WI38 (cell line): ENCODE results near the gene L3MBTL3.

Source experiments
- H3K4me3 ChIP-seq: 2 replicates; pipeline ENCODE4 v1.5.1; 2011; ENCODE audit warnings: low read depth, mild to moderate bottlenecking, control low read depth, low read length
- CTCF ChIP-seq: IDR thresholded peaks from 2 replicates; pipeline ENCODE4 v1.5.1; 2012; ENCODE audit warnings: low read depth, mild to moderate bottlenecking, control low read depth, low read length

The L3MBTL3 gene

GRCh38 chr6:130182466-130182865 lies 164.1 kb downstream of the L3MBTL3 start:
- H3K4me3 ChIP-seq, result no peak overlapping the region
- TF ChIP-seq CTCF, result no peak

GRCh38 chr6:130183271-130184222 lies 165.2 kb downstream of the L3MBTL3 start:
- no peak overlapping the region for H3K4me3 ChIP-seq
- no peak for TF ChIP-seq CTCF

- no peak for TF ChIP-seq CTCF
- H3K4me3 ChIP-seq, result no peak overlapping the region
Observed at GRCh38 chr6:130185658-130186057, 167.3 kb downstream of the L3MBTL3 start.

- H3K4me3 ChIP-seq, result no peak overlapping the region
- TF ChIP-seq CTCF, result no peak
Observed at GRCh38 chr6:130187335-130188206, 169.2 kb downstream of the L3MBTL3 start.

GRCh38 chr6:130188207-130188899 lies 170.0 kb downstream of the L3MBTL3 start:
- H3K4me3 ChIP-seq, result no peak overlapping the region
- no peak for TF ChIP-seq CTCF

GRCh38 chr6:130189531-130190397 lies 171.4 kb downstream of the L3MBTL3 start:
- TF ChIP-seq CTCF, result no peak
- H3K4me3 ChIP-seq, result no peak overlapping the region
